Gastrocnemius medialis (tissue), 4 donors: ENCODE measurements around the gene RAB6B.

Source experiments
- POLR2A ChIP-seq, 2 donors: fragments of 450-650 bp; IDR thresholded peaks; one replicate each; pipeline ENCODE4 v1.6.1; 2017; ENCODE audit warnings: antibody characterized with exemption in 2 of 2, mild to moderate bottlenecking in 2 of 2, moderate library complexity in 2 of 2
- TF ChIP-seq, protein P1 (sequence below), 5 experiments: fragments of 450-650 bp in 3 of 5; fragments of 200-600 bp in 2 of 5; sonication (generic) in 2 of 5; IDR thresholded peaks in 4 of 5; conservative IDR thresholded peaks in 1 of 5; 1 replicate in 4 of 5; 2 replicates in 1 of 5; pipeline ENCODE4 v1.5.1; 2016 to 2019; ENCODE audit warnings: antibody characterized with exemption in 5 of 5, mild to moderate bottlenecking in 3 of 5, moderate library complexity in 3 of 5

DNA sequence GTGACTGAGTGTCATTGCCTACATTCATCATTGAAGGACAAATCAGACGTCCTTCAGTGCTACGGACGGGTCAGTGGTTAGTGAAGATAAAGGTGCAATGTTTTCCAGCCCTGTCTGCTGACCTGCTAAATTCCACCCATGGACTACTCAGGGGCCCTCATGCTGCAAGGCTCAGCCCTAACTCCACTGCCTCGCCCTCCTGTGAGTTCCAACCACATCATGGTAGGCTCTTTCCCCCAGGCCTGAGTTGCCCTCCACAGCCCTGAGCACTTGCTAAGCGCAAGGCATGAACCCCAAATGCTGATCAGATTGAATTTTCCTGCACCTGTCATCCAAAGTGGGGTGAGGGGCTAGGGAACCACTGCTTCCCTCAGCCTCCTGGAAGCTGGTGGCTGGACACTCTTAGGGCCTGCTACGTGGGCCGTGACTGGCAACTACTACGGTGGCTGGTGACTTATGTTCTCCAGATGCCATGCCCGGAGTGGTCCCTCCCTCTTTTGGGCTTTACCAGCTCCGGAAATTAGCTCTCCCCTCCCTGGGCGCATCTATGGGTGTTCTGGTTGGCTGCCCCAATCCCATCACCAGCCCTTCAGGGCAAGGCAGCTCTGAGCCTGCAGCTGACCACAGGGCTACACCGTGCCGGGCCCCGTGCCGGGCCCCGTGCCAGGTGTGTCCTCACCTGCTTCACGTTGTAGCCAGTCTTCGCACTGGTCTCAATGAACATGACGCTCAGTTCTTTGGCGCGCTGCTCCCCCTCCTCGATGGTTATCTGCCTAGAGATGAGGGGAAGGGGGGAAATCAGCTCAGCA, 58.0 kb downstream of the RAB6B start:
- TF ChIP-seq POLR2A (IDR thresholded peaks at IDR 0.05), result no peak
- TF ChIP-seq, protein P1, sequence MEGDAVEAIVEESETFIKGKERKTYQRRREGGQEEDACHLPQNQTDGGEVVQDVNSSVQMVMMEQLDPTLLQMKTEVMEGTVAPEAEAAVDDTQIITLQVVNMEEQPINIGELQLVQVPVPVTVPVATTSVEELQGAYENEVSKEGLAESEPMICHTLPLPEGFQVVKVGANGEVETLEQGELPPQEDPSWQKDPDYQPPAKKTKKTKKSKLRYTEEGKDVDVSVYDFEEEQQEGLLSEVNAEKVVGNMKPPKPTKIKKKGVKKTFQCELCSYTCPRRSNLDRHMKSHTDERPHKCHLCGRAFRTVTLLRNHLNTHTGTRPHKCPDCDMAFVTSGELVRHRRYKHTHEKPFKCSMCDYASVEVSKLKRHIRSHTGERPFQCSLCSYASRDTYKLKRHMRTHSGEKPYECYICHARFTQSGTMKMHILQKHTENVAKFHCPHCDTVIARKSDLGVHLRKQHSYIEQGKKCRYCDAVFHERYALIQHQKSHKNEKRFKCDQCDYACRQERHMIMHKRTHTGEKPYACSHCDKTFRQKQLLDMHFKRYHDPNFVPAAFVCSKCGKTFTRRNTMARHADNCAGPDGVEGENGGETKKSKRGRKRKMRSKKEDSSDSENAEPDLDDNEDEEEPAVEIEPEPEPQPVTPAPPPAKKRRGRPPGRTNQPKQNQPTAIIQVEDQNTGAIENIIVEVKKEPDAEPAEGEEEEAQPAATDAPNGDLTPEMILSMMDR (IDR thresholded peaks at IDR 0.05 in 4 of 5, conservative IDR thresholded peaks at IDR 0.05 in 1 of 5), result no peak
